ENCODE measurements around the gene SYNM.

Gene SYNM

DNA sequence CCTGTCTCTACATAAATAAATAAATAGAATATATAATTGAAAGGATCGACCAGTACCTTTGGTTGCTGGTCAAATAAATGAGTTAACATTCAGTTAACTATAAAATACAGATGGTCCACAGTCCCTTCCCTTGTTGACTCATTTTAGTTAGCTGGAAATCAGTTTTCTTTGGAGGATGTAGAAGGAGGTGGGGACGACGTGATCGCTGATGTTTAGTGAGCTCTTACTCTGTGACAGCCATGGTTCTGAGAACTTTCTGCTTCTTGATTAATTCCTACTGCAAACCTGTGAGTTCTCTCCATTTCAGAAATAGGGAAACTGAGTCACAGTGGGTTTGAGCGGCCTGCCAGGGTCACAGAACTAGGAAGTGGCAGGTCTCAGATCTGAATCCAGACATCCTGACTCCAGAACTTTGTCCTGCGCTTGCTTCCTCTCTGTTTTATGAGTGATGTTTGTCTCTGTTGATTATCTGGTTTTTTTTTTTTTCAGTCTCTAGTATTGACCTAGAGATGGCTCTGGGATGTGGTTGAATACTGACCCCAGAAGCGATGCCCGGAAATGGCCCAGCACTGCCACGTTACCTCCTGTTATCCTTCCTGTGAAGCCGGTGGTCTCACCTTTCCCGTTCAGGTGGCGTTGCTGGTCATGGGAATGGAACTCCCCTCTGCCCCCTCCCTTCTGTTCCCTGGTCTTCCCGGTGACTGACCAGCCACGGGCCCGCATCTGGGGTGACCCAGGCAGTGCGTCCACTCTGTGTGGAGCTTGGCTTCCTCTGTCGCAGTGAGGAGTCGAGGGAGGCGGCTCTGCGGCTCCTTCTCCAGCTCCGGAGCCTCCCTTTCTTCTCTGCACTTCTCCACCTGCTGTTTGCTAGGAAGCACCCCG lies 18.2 kb downstream of the SYNM start:
- no peak for DNase-seq (ENCODE audit: low read depth in 2 of 2)

DNA sequence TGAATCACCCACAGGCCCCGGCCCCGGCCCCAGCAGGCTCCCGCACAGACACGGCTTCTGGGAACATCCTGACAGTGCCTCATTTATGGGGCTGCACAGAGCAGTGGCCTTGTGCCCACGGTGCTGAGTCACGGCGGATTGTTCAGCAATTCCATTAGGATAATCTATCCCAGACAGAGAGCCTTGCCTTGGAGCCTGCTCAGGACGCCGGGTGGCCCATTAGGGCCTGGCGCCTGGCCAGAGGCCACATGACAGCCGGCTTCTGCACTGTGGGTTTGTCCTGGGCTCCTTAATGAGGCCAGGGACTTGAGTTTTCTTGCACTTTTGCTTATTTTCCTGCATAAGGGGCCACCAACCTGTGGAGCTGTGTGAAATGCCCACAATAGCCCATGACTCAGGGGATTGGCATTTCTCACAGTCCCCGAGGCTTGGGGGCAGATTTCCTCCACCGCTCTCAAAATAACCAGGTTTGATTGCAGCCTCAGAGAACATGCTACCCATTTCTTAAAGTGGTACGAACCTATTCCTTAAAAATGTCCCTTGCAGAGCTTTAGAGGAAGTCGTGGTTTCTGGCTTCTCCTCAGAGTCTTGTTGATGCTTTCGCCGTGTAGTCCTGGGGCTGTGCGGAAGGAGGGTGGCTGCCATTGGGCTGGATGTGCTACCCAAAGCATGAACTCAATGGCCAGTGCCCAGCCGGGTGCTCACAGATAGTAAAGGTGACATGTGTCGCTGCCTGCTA lies 19.0 kb downstream of the SYNM start:
- DNase-seq (ENCODE audit: low read depth in 2 of 2) = no peak

DNA sequence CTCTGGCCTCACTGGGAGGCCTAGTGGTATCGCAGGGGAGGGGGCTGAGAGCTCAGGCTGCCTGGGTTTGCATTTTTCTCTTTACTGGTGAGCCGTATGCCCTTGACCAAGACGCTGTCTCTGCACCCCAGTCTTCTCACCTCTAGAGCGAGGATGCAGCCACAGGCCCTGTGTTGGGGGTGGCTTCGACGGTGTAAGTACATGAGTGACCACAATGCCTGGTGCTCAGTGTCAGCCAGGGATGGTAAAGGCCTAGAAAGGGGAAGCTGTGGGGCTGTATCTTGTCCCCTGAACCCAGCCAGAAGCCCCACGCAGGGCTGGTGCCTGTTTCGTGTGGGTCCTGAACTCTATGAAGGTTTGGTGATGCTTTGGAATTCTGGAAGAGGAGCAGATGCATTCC lies 19.8 kb downstream of the SYNM start:
- no peak for DNase-seq (ENCODE audit: low read depth in 2 of 2)

DNA sequence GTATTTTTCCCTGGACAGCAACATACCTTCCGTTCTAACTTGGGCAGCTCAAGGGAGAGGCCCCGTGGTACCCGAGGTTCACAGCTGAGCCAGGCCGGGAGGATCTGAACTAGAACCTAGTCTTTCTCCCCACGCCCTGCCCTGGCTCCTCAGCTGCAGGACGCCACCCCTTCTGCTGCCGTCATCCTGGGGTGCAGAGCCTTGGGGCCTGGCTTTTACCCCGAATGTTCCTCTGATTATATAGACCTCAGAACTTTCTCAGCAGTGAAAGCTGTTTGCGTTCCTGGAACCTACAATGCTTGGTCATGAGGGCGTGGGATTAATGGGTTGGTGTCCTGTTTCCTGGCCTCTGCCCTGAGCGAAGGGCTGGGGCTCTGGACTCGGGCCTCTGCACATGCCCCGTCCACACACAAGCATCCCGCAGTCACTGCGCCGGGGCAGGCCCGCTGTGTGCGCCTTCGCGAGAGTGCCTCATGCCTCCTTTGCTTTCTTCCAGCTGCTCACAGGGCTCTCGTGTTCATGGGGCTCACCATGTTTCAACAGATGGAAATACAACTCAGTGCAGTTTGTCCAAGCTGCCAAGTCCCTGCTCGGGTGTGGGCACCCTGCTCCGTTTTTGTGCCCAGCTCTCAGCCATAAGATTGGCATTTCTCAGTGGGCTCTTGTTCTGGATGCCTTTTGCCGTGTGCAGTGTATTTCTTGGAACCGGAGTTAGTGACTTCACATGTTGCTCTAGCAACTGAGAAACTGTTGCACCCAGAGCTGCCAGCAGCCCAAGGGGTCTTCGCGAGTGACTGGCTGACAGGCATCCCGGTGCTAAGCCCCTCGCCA lies 20.4 kb downstream of the SYNM start:
- DNase-seq (ENCODE audit: low read depth in 2 of 2) = no peak

DNA sequence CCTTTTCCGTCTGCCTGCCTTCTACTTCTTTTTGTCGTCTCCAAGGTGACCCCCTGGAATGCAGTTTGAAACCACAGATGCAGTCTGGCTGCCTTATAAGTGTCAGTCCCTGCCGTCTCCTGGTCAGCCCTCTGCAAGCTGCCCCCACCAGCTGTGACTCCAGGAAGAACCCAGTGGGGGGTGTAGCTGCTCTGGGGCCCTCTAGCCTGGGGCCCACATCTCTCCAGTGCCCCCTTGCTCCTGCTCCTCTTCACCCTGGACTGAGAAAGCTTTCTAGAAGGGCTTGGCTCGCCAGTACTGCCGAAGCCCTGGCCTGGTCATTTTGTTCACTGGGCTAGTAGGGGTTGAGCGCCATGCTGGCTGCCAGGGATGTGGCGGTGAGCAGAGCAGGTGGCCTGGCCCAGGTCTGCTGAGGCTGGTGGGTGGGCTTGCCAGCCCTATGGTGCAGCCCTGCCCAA lies 21.3 kb downstream of the SYNM start:
- DNase-seq (ENCODE audit: low read depth in 2 of 2) = no peak

DNA sequence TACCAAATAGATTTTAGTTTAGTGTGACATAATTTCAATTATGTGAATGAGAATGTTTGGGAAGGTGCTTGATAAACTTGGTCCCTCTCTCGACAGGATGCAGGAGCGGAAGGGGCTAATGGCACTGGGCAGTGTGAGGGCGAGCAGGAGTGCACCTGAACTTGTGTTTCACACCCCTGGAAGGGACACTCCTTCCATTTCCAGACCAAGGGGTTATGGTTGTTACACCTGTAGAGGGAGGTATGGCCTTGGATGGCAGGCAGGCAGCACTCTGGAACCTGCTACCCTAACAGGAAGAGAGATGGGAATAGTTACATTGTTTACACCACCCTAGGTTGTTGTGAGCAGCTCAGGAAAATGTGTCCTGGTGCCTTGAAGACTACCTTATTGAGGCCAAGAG lies 22.1 kb downstream of the SYNM start:
- no peak for DNase-seq (ENCODE audit: low read depth in 2 of 2)

DNA sequence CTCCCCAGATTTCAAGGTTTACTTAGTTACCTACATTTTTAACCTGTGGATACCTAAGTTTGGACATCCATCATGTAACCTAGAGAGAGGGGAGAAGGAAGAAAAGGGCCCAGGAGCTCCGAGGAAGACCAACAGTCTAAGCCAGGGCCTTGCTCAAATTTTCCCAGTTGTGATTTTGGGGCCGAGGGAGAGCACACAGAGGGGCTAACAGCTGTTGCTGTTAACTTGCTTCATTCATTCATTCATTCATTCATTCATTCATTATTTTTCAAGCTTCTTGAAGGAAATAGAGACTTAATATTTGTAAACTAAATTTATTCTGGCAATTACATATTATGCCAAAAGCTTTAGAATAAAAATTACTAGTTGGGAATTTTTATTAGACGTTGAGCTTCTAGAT lies 22.9 kb downstream of the SYNM start:
- no peak for DNase-seq (ENCODE audit: low read depth in 2 of 2)

DNA sequence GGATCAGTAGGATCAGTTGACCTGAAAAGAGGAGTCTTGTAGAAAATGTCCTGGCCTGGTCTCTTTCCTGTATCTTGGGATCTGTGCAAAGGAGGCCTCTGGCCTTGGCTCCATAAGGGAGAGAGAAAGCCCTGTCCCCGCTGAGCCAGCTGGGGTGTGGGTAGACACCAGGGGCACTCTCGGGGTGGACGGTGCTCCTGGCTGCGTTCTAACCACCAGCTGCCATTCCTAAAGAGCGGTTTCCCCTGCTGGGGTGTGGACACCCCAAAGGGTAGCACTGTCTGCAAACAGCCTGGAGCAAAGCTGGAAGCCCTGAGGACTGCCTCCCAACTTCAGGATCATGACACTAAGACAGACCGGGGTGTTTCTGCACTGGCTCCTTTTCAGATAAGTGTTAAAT lies 23.5 kb downstream of the SYNM start:
- no peak for DNase-seq (ENCODE audit: low read depth in 2 of 2)

DNA sequence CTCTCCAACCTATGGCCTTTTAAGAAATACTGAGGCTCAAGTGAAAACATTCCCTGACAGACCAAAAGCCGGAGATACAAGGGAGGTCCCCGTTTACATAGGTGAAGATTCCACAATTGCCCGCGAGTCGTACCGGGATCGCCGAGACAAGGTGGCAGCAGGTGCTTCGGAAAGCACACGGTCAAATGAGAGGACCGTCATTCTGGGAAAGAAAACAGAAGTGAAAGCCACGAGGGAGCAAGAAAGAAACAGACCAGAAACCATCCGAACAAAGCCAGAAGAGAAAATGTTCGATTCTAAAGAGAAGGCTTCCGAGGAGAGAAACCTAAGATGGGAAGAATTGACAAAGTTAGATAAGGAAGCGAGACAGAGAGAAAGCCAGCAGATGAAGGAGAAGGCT lies 24.8 kb downstream of the SYNM start:
- no peak for DNase-seq (ENCODE audit: low read depth in 2 of 2)

DNA sequence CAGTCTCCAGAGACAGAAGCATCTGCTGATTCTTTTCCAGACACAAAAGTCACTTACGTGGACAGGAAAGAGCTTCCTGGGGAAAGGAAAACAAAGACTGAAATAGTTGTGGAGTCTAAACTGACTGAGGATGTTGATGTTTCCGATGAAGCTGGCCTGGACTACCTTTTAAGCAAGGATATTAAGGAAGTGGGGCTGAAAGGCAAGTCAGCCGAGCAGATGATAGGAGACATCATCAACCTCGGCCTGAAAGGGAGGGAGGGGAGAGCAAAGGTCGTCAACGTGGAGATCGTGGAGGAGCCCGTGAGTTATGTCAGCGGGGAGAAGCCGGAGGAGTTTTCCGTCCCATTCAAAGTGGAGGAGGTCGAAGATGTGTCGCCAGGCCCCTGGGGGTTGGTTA lies 25.4 kb downstream of the SYNM start:
- no peak for DNase-seq (ENCODE audit: low read depth in 2 of 2)

DNA sequence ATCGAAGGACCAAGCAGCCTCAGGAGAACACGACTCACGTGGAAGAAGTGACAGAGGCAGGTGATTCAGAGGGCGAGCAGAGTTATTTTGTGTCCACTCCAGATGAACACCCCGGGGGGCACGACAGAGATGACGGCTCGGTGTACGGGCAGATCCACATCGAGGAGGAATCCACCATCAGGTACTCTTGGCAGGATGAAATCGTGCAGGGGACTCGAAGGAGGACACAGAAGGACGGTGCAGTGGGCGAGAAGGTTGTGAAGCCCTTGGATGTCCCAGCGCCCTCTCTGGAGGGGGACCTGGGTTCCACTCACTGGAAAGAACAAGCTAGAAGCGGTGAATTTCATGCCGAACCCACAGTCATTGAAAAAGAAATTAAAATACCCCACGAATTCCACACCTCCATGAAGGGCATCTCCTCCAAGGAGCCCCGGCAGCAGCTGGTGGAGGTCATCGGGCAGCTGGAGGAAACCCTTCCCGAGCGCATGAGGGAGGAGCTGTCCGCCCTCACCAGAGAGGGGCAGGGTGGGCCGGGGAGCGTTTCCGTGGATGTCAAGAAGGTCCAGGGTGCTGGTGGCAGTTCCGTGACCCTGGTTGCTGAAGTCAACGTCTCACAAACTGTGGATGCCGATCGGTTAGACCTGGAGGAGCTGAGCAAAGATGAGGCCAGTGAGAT lies 26.0 kb downstream of the SYNM start:
- no peak for DNase-seq (ENCODE audit: low read depth in 2 of 2)

DNA sequence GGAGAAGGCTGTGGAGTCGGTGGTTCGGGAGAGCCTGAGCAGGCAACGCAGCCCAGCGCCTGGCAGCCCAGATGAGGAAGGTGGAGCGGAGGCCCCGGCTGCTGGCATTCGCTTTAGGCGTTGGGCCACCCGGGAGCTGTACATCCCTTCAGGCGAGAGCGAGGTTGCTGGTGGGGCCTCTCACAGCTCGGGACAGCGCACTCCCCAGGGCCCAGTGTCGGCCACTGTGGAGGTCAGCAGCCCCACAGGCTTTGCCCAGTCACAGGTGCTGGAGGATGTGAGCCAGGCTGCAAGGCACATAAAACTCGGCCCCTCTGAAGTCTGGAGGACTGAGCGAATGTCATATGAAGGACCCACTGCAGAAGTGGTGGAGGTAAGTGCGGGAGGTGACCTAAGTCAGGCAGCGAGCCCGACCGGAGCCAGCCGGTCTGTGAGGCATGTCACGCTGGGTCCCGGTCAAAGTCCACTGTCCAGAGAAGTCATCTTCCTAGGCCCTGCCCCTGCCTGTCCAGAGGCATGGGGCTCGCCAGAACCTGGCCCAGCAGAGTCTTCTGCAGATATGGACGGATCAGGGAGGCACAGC lies 26.7 kb downstream of the SYNM start:
- DNase-seq (ENCODE audit: low read depth in 2 of 2) = no peak

DNA sequence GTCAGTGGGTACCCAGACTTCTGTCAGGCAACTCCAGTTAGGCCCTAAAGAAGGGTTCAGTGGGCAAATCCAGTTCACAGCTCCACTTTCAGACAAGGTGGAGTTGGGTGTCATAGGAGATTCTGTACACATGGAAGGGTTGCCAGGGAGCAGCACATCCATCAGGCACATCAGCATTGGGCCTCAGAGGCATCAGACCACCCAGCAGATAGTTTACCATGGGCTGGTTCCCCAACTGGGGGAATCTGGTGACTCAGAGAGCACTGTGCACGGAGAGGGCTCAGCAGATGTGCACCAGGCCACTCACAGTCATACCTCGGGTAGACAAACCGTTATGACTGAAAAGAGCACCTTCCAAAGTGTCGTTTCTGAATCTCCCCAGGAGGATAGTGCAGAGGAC lies 27.2 kb downstream of the SYNM start:
- no peak for DNase-seq (ENCODE audit: low read depth in 2 of 2)

DNA sequence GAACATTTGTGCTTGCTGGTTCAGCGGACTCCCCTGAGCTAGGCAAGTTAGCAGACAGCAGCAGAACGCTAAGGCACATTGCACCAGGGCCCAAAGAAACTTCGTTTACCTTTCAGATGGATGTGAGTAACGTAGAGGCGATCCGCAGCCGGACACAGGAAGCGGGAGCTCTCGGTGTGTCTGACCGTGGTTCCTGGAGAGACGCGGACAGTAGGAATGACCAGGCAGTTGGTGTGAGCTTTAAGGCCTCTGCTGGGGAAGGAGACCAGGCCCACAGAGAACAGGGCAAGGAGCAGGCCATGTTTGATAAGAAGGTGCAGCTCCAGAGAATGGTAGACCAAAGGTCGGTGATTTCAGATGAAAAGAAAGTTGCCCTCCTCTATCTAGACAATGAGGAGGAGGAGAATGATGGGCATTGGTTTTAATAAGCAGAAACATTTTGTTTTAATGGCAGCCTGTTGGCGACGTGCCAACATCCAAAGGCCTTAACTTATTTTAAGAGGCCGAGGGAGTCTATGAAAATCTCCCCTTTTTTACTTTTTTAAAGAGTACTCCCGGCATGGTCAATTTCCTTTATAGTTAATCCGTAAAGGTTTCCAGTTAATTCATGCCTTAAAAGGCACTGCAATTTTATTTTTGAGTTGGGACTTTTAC lies 27.9 kb downstream of the SYNM start:
- no peak for DNase-seq (ENCODE audit: low read depth in 2 of 2)

DNA sequence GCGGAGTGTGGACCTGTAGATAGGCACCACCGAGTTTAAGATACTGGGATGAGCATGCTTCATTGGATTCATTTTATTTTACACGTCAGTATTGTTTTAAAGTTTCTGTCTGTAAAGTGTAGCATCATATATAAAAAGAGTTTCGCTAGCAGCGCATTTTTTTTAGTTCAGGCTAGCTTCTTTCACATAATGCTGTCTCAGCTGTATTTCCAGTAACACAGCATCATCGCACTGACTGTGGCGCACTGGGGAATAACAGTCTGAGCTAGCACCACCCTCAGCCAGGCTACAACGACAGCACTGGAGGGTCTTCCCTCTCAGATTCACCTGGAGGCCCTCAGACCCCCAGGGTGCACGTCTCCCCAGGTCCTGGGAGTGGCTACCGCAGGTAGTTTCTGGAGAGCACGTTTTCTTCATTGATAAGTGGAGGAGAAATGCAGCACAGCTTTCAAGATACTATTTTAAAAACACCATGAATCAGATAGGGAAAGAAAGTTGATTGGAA lies 29.5 kb downstream of the SYNM start:
- DNase-seq (ENCODE audit: low read depth in 2 of 2) = no peak

DNA sequence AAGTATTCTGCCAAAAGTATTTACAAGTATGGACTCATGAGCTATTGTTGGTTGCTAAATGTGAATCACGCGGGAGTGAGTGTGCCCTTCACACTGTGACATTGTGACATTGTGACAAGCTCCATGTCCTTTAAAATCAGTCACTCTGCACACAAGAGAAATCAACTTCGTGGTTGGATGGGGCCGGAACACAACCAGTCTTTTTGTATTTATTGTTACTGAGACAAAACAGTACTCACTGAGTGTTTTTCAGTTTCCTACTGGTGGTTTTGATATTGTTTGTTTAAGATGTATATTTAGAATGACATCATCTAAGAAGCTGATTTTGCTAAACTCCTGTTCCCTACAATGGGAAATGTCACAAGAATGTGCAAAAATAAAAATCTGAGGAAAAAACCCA lies 30.3 kb downstream of the SYNM start:
- DNase-seq (ENCODE audit: low read depth in 2 of 2) = no peak

DNA sequence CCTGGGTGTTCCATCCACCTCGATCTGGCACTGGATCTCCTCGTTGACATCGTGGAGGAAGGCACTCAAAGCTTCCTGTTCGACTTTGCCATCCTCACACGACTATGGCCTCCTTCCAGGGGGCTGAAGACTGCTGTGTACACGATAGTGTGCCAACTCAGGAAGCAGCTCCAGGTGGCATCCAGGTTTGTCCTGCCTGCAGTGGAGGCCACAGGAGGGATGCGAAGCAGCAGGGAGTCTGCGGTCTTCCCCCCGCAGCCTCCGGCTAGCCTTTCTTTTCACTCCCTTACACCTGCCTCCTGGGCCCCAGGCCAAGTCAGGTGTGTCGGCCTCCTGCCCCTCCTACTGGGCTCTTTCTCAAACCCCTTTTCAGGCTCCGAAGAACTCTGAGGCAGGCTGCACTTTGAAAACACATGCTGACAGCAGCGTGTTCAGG lies 32.2 kb downstream of the SYNM start:
- no peak for DNase-seq (ENCODE audit: low read depth in 2 of 2)

DNA sequence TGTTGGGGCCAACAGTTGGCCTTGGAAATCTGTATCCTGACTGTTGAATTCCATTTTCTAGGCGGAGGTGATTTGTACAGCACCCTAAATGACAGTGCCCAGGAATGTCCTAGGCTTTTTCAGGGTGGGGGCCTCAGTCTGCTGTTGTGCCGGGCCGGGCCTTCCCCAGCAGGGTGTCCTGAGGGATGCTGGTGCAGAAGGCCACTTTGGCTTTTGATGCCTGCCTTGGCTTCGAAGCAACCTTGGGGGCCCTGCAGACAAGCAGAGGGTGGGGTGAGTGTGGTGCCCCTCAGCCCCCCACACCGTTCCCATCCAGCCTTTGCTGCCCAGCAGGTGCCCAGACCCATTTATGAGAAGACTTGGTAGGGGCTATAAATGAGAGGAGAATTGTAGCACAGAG lies 33.0 kb downstream of the SYNM start:
- no peak for DNase-seq (ENCODE audit: low read depth in 2 of 2)

DNA sequence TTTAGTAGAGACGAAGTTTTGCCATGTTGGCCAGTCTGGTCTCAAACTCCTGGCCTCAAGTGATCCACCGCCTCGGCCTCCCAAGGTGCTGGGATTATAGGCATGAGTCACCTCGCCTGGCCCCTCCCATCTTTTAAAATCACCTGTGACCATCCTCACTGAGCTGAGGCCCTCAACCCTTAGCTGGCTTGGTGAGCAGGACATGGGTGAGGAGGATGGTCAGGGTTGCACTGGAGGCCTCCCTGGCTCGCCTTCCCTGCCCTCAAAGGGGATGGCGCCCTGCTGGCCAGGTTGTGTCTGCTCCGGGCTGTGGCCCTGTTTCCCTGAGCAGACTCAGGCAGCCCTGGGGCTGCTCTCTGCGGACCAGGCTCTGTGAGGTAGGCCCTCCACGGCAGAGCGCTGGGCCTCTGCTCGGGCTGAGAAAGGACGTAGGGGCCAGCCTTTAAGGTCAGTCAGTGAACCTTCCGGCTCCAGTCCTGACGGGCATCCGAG lies 33.7 kb downstream of the SYNM start:
- no peak for DNase-seq (ENCODE audit: low read depth in 2 of 2)

DNA sequence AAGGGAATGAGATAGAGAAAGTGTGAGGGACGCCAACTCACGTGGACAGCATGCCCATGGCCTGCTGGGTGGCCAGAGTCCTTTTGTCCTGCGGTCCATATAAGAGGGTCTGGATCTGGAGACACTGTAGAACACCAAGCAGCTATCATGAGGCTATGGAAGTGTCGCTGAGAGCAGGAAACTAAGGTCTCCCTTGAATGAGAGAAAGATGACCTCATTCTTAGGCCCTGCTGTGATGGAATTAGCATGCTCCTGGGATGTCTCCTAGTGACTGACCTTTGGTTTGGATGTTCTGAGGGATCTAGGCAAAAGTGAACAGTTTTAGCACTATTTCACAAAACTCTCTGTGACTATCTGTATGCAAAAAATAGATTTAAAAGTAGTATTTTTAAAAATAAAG lies 34.4 kb downstream of the SYNM start:
- DNase-seq (ENCODE audit: low read depth in 2 of 2) = no peak
